H7 (cell line): ENCODE results near the gene COQ4. TPM values are rescaled to one million over a fixed set of nuclear protein-coding genes. Genes with fewer than 3 reads are reported as not detected.

Experiments used
- DNase-seq: peaks from one replicate; pipeline ENCODE4 v3.0.0; 2012
- H3K27me3 ChIP-seq: 2 replicates; pipeline ENCODE4 v1.6.0; 2011; ENCODE audit warnings: mild to moderate bottlenecking, low read length; ENCODE audit not compliant: control insufficient read depth, insufficient read depth
- H3K36me3 ChIP-seq: replicated peaks from 2 replicates; pipeline ENCODE4 v1.5.1; 2011; ENCODE audit warnings: low read length; ENCODE audit not compliant: control insufficient read depth, insufficient read depth
- H3K4me3 ChIP-seq: 2 replicates; pipeline ENCODE4 v1.5.1; 2011; ENCODE audit warnings: low read depth, mild to moderate bottlenecking, control low read depth, low read length, moderate library complexity; ENCODE audit not compliant: insufficient read depth
- total RNA-seq: library from RNA; depleted of rRNA; stranded (reverse); fragments of >200 nt; shearing (Covaris generic); gene quantifications from 2 replicates; pipeline ENCODE4 v1.2.3, GENCODE V29; 2014

The COQ4 gene
- total RNA-seq, 1 experiment from 2014 or later, result 55.3 TPM

- no peak overlapping the region for H3K4me3 ChIP-seq
- no peaks in the 10 kb centered on the region for H3K27me3 ChIP-seq
- no peak for DNase-seq
- peaks cover 16% of the 10 kb centered on the region for H3K36me3 ChIP-seq
Measured at GRCh38 chr9:128343855-128344254, 21.2 kb downstream of the COQ4 start.

- no peaks in the 10 kb centered on the region for H3K27me3 ChIP-seq
- H3K36me3 ChIP-seq, result peaks cover 19% of the 10 kb centered on the region
- DNase-seq, result peak; percentile 78
- no peak overlapping the region for H3K4me3 ChIP-seq
Measured at GRCh38 chr9:128344931-128345605, 22.4 kb downstream of the COQ4 start.

GRCh38 chr9:128349125-128349524, 26.5 kb downstream of the COQ4 start:
- Histone ChIP-seq H3K36me3 (peaks cover 9% of the 10 kb centered on the region), H3K27me3 (no peaks in the 10 kb centered on the region), H3K4me3 (no peak overlapping the region)
- no peak for DNase-seq

- no peaks in the 10 kb centered on the region for H3K27me3 ChIP-seq
- peaks cover 9% of the 10 kb centered on the region for H3K36me3 ChIP-seq
- H3K4me3 ChIP-seq, result no peak overlapping the region
- DNase-seq, result no peak
Measured at GRCh38 chr9:128349772-128350171, 27.1 kb downstream of the COQ4 start.

GRCh38 chr9:128355451-128355850, 32.8 kb downstream of the COQ4 start:
- Histone ChIP-seq H3K27me3 (no peaks in the 10 kb centered on the region), H3K36me3 (no peaks in the 10 kb centered on the region; the same call in none of the 2 replicates), H3K4me3 (no peak overlapping the region)
- DNase-seq, result no peak

- H3K4me3 ChIP-seq, result no peak overlapping the region
- no peaks in the 10 kb centered on the region; the same call in none of the 2 replicates for H3K36me3 ChIP-seq
- no peak for DNase-seq
- peaks cover 10% of the 10 kb centered on the region for H3K27me3 ChIP-seq
Measured at GRCh38 chr9:128358090-128358489, 35.5 kb downstream of the COQ4 start.

GRCh38 chr9:128358861-128359260, 36.2 kb downstream of the COQ4 start:
- peaks cover 17% of the 10 kb centered on the region for H3K27me3 ChIP-seq
- no peak overlapping the region for H3K4me3 ChIP-seq
- no peaks in the 10 kb centered on the region; the same call in none of the 2 replicates for H3K36me3 ChIP-seq
- no peak for DNase-seq

- DNase-seq, result no peak
- peaks cover 29% of the 10 kb centered on the region for H3K27me3 ChIP-seq
Measured at GRCh38 chr9:128360826-128361225, 38.2 kb downstream of the COQ4 start.

GRCh38 chr9:128361296-128361985, 38.8 kb downstream of the COQ4 start:
- Histone ChIP-seq H3K27me3 (peaks cover 32% of the 10 kb centered on the region), H3K4me3 (no peak overlapping the region), H3K36me3 (no peaks in the 10 kb centered on the region)
- no peak for DNase-seq

More at GRCh38 chr9:128360826-128361225, 38.2 kb downstream of the COQ4 start:
- H3K36me3 ChIP-seq, result no peaks in the 10 kb centered on the region; the same call in 1 of the 2 replicates
- no peak overlapping the region for H3K4me3 ChIP-seq

GRCh38 chr9:128361986-128362646, 39.5 kb downstream of the COQ4 start:
- H3K36me3 ChIP-seq, result no peaks in the 10 kb centered on the region
- no peak overlapping the region; the same call in 1 of the 2 replicates for H3K4me3 ChIP-seq
- peak; percentile 95 for DNase-seq
- peaks cover 39% of the 10 kb centered on the region for H3K27me3 ChIP-seq

- DNase-seq, result no peak
- peaks cover 39% of the 10 kb centered on the region for H3K27me3 ChIP-seq
- no peaks in the 10 kb centered on the region for H3K36me3 ChIP-seq
- no peak overlapping the region for H3K4me3 ChIP-seq
Measured at GRCh38 chr9:128362774-128363173, 40.1 kb downstream of the COQ4 start.

- Histone ChIP-seq H3K27me3 (peaks cover 39% of the 10 kb centered on the region), H3K4me3 (no peak overlapping the region), H3K36me3 (no peaks in the 10 kb centered on the region)
- peak; percentile 63 for DNase-seq
Measured at GRCh38 chr9:128365525-128365924, 42.9 kb downstream of the COQ4 start.

GRCh38 chr9:128369024-128369706, 46.5 kb downstream of the COQ4 start:
- H3K36me3 ChIP-seq, result no peaks in the 10 kb centered on the region
- peaks cover 19% of the 10 kb centered on the region for H3K27me3 ChIP-seq
- DNase-seq, result no peak
- H3K4me3 ChIP-seq, result no peak overlapping the region

- peaks cover 14% of the 10 kb centered on the region for H3K27me3 ChIP-seq
- H3K36me3 ChIP-seq, result no peaks in the 10 kb centered on the region
- no peak for DNase-seq
Measured at GRCh38 chr9:128370367-128370751, 47.7 kb downstream of the COQ4 start.

More at GRCh38 chr9:128370367-128370751, 47.7 kb downstream of the COQ4 start:
- H3K4me3 ChIP-seq, result peak overlapping the region; percentile 61
